22Rv1 (cell line): Measurements from ENCODE around the gene NAXD.

Source experiments
- ZFX ChIP-seq: fragments of 450-650 bp; IDR thresholded peaks from 2 replicates; pipeline ENCODE4 v1.6.1; 2017; ENCODE audit warnings: antibody characterized with exemption, borderline replicate concordance
- TF ChIP-seq, protein P1 (sequence below): fragments of 450-650 bp; IDR thresholded peaks from 2 replicates; pipeline ENCODE4 v1.5.1; 2017; ENCODE audit warnings: mild to moderate bottlenecking

DNA sequence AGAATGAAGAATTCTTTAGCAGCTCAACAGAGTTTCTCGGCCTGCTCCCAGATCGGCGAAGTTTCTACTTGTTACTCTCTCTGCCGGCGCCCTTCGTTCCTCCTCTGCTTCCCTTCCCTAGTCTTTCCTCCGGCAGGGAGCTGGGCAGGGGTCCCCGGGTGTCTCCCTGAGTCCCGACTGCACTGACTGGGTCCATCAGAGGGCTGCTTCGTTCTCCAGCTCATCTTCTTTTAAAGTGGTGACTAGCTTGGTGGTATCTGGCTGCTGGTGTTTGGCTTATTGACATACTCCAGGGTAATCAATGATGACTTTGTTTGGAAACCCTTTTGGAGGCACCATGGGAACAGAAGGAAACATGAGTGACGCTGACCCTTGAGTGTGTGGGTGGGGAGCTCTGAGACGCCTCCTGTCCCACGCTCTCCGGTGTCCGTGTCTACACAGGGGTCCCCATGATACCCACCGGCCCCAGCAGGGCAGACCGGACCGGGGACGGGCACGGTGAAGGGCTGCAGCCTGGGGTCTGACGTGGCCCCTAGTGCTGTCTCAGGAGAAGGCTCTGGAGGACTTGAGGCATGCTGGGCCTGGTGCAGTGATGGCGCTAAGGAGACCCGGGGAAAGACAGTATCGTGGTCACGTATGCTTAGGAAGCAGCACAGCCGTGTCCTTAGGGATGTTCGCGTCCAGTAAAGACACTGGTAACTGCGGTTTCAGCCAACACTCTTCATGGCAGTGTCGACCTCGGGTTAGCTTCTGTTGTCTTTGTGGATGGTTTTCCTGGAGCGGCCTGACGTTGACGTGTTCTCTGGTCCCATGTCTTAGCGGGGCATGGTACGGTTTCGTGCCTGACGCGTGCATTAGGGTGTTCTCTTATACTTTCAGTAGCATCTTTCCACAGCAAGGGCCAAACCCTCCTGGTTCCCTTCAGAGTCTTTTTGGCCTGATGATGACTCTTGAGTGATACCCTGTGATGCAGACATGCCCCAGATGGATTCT lies 23.8 kb downstream of the NAXD start:
- TF ChIP-seq, protein P1, sequence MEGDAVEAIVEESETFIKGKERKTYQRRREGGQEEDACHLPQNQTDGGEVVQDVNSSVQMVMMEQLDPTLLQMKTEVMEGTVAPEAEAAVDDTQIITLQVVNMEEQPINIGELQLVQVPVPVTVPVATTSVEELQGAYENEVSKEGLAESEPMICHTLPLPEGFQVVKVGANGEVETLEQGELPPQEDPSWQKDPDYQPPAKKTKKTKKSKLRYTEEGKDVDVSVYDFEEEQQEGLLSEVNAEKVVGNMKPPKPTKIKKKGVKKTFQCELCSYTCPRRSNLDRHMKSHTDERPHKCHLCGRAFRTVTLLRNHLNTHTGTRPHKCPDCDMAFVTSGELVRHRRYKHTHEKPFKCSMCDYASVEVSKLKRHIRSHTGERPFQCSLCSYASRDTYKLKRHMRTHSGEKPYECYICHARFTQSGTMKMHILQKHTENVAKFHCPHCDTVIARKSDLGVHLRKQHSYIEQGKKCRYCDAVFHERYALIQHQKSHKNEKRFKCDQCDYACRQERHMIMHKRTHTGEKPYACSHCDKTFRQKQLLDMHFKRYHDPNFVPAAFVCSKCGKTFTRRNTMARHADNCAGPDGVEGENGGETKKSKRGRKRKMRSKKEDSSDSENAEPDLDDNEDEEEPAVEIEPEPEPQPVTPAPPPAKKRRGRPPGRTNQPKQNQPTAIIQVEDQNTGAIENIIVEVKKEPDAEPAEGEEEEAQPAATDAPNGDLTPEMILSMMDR = no peak
- TF ChIP-seq ZFX = no peak
